GM12865 (cell line): ENCODE measurements around the gene PRCD.

Experiments
- DNase-seq: peaks from one replicate; pipeline ENCODE4 v3.0.0; 2010; ENCODE audit warnings: low read depth
- H3K4me3 ChIP-seq: 2 replicates; pipeline ENCODE4 v1.5.1; 2011; ENCODE audit warnings: mild to moderate bottlenecking, low read depth, low read length, control low read depth
- TF ChIP-seq, protein P1 (sequence below): IDR thresholded peaks from 2 replicates; pipeline ENCODE4 v1.5.1; 2011; ENCODE audit warnings: low read length, control low read depth, low read depth, inconsistent platforms; ENCODE audit not compliant: insufficient read depth; ENCODE audit errors: missing control alignments

Gene PRCD

GRCh38 chr17:76572201-76572910, 32.5 kb downstream of the PRCD start:
- no peak for DNase-seq
- TF ChIP-seq, protein P1, sequence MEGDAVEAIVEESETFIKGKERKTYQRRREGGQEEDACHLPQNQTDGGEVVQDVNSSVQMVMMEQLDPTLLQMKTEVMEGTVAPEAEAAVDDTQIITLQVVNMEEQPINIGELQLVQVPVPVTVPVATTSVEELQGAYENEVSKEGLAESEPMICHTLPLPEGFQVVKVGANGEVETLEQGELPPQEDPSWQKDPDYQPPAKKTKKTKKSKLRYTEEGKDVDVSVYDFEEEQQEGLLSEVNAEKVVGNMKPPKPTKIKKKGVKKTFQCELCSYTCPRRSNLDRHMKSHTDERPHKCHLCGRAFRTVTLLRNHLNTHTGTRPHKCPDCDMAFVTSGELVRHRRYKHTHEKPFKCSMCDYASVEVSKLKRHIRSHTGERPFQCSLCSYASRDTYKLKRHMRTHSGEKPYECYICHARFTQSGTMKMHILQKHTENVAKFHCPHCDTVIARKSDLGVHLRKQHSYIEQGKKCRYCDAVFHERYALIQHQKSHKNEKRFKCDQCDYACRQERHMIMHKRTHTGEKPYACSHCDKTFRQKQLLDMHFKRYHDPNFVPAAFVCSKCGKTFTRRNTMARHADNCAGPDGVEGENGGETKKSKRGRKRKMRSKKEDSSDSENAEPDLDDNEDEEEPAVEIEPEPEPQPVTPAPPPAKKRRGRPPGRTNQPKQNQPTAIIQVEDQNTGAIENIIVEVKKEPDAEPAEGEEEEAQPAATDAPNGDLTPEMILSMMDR = no peak
- H3K4me3 ChIP-seq = no peak overlapping the region

- TF ChIP-seq, protein P1 = no peak
- no peak for DNase-seq
- no peak overlapping the region for H3K4me3 ChIP-seq
Observed at GRCh38 chr17:76573096-76573495, 33.3 kb downstream of the PRCD start.

DNA sequence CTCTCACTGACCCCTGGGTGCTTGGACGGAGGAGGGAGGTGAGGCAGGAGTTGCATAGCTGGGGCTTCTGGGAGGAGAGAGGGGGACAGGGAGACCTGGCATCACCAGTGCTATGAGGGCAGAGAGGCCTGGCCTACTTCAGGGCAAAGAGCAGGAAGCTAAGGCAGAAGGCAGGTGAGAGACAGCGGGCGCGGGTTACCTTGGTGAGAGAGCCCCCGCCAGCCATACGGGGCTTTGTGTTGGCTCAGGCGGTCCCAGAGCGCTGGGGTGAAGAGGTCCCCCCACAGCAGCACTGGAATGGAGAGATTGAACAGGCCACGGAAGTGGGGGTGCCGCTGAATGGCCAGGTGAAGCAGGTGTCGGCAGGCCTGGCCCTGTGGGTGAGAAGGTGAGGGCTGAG, 34.3 kb downstream of the PRCD start:
- TF ChIP-seq, protein P1 = no peak
- no peak for DNase-seq
- no peak overlapping the region for H3K4me3 ChIP-seq

- H3K4me3 ChIP-seq = no peak overlapping the region
- no peak for DNase-seq
- TF ChIP-seq, protein P1 = no peak
Observed at GRCh38 chr17:76575570-76575969, 35.7 kb downstream of the PRCD start.

DNA sequence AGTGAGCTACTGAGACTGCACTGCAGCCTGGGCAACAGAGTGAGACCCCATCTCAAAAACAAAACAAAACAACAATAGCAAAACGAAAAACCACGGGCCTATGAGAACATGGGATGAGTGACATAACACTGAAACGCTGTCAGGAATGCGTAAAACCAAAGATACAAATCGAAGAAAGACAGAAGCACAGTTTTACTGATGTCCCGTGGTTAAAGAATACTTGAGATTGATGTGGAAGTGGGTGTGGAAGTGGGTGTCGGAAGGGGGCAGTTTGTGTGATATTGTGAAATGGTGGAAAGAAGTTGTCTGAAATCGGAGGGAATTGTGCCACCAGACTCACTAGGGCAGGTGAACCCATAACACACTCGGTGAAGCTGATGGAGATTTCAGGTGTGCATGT, 36.3 kb downstream of the PRCD start:
- no peak overlapping the region for H3K4me3 ChIP-seq
- no peak for DNase-seq
- TF ChIP-seq, protein P1 = no peak

- no peak for DNase-seq
- no peak overlapping the region for H3K4me3 ChIP-seq
- TF ChIP-seq, protein P1 = no peak
Observed at GRCh38 chr17:76577876-76578275, 38.0 kb downstream of the PRCD start.

GRCh38 chr17:76578376-76578775, 38.5 kb downstream of the PRCD start:
- H3K4me3 ChIP-seq = no peak overlapping the region
- TF ChIP-seq, protein P1 = no peak
- no peak for DNase-seq
